ENCODE measurements around the gene ENPP6. TPM values are rescaled to one million over a fixed set of nuclear protein-coding genes. Genes with fewer than 3 reads are reported as not detected.

Gene ENPP6
- polyA plus RNA-seq, 3 donors: 4.0 to 9.4 (median 7.9) TPM

DNA sequence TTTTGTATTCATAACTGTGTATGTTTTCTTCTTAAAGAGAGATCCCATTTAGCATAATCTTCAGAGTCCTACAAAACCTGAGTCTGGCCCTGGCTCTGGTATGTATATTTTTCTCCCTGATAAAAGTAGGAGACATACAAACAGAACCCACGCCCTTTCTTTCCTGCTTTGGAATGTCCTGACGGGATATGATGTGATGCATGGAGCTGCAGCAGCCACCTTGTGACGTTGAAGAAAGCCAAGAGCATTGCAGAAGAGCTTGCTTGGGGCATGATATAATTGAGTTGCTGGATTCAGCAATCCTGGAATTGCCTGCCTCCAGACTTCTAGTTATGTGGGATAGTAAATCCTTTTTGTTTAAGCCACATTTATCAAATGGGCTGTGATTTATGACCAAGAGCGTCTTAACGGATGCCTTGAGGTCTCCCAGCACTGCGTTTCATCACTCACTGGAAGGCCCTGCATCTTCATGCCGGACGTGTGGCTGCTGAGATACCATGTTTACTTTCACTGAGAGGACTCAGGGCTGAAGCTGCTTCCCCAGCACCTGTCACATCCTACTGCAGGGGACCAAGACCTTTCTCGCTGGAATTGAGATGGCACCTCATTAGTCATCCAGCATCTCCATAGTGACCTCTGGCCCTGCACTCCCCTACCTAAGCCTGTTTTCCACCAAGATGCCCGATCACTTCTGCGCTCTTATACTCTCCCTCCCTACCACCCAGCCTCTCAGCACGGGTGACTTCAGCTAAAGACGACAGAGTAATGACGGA, 107.0 kb downstream of the ENPP6 start:
- no peak for DNase-seq

DNA sequence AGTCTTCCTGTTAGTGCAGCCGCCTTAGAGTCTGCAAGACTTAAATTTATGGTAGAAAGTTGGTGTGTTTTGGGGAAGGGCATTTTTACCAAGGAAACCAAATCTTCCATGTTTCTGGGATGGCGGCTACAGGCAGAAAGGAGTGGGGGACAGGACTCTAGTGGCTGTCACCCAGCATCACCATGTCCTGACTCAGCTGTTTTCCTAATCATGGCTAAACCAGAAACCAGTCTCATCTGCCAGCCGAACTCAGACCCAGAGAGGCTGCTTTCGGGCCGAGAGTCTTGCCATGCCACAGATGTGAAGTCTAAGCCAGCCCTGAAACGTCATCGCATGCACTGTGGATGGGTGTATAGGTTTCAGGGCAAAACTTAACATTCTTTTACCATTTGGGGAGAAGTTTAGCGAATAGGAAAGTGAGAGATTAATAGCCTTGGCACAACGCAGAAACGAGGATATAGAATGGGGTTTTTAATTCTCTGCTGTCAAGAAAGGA, 109.6 kb downstream of the ENPP6 start:
- no peak for DNase-seq

DNA sequence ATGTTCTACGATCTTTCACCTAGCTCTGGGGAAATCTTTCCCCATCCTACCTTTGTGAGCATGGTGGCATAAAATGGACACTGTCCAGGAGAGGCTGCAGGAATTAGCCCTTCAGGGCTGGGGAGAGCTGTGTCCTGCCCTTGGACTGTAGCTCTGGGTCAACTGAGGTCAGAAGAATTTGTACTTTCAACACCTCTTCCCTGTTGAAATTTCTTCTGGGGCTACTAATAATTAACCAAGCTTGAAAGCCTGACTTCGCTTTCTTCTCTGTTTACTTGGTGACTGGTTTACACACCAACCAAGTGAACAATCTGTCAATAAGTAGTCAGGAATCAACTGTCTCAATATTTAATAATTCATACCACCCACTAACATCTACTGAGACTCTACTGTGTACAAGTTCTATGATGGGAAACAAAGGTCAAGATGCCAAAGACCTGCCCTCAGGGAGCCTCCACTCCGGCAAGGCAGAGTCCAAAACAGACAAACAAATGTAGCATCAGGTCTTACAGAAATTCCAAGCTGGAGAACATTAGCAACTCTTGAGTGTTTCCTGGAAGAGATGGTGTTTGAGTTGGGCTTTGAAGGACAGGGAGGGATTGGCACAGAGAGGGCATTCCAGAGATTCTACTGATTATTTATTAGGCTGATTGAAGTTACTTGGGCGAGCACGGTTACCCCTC, 113.1 kb downstream of the ENPP6 start:
- no peak for DNase-seq

DNA sequence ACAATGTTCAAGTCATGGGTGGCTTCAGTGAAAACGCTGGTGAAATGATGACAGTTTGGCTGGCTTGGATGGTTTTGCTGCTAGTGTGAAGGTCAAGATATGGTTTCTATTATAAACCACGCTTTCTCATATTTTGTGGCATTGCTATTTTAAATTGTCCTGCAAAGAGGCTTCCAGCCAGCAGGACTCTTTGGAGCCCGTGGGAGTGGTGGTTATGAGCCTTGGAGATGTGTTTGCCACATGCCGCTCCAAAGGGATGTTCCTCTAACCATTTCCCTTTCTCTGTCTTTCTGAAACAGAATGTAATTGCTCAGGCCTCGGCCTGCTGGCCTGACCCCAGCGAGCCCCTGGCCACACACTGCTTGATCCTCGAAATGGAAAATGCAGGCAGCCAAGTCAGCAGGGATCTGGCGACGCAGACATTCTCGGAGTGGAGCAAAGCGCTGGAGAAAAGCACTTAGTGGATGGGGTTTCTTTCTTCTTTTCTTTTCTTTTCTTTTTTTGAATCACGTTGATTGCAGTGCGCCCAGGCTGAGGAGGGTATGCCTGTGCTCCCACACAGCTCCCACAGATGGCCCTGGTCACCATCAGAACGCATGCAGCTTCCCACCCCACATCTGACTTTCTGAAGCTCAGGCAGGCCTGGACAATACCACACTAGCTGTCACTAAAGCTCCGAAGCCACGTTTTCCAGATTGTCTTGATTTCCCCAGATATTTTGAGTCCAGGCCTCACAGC, 114.0 kb downstream of the ENPP6 start:
- no peak for DNase-seq

DNA sequence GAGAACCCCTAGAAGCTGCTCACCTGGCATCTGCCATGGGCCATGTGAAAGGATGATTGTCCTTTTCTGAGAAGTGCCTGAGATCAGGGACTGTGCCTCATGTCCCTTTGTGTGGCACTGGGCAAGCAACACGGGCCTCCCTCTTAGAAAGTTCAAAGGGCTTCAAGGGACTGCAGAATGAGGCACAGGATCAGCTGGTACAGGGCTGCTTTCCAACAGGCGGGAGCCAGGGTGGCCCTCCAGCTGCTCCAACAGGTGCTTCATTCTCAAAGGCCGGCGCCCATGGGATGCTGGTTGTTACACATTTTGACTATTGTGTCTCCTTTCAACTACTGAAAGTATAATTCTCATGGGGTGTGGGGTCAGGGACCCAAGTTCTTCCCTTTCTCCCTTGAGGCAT, 114.7 kb downstream of the ENPP6 start:
- no peak for DNase-seq

DNA sequence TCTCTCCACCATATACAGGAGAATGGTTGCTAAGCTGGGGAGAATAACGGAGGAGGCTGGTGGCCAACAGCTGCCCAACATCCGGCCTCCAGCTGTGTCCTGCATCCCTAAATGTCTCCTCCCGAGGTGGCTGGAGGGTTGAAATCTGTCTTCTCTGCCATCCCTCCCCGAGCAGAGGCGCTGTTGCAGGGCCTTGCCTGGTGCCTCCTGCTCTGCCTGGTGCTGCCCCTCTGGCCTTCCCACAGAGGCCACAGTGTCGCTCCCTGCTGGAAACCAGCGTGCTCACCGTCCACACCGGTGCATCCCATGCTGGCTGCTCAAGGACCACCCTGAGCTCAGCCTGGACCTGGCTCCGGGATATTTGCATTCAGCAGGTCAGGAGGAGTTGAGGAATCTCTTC, 115.2 kb downstream of the ENPP6 start:
- no peak for DNase-seq

DNA sequence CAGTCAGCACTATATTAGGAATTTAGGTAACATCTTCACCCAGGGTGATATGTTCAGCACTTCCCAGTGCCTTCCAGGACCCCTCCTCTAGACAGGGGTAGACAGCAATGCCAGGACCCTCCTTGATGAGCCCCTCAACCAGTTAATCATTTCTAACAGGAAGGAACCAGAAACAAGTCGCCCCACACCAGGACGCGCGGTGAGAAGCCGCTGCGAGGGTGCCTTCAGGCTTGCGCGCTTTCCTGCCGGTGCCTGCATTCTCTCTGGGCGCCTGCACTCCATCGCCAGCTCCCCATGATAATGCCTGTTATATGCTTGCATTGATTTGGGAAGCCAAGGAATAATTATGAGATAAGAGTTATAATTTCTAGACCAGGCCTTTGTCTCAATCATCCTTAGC, 116.0 kb downstream of the ENPP6 start:
- DNase-seq: no peak

DNA sequence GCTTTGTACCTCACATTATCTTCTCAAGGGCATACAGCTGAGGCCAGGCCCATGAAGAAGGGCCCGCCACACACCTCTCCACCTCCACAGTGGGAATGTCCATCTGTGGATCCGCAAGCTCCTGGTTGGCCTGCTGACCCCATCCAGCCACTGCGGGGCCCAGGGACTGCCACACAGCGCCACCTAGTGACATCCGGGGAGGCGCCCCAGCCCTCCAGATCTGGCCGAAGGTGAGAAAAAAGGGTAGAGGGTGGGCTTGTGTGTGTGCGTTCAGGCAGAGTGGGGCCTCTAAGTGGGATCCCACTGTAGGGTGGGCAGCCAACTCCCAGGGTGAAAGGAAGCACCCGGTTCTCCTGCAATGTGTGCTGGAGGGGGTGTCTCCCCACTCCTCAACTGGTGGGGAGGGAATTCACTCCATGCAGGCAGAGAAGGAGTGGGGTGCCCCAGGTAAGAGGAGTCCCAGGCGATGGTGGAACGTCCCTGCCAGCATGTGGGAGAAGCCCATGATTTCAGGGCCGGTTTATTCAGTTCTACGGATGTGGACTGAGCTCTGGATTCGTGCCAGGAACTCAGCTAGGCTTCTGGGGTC, 117.3 kb downstream of the ENPP6 start:
- no peak for DNase-seq

DNA sequence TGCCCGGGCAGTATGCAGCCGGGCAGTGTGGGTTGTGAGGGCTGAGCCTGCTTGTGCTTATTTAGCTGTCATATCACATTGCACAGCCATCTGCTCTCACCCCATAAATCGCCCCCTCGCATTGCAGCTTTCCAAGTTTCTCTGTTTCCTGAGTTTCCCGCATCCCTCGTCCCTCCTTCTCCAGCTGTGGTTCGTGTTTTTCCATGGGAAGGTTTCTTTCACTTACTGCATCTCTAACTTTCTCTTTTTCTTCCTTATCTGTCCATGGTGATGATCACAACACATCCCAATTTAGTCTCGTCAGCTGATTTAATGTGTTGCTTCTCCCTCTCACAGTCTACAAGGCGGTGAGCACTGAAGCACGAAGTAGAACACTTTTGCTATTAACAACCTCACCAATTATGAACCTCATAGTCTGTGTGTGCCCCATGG, 118.1 kb downstream of the ENPP6 start:
- DNase-seq: peak; percentile 62

DNA sequence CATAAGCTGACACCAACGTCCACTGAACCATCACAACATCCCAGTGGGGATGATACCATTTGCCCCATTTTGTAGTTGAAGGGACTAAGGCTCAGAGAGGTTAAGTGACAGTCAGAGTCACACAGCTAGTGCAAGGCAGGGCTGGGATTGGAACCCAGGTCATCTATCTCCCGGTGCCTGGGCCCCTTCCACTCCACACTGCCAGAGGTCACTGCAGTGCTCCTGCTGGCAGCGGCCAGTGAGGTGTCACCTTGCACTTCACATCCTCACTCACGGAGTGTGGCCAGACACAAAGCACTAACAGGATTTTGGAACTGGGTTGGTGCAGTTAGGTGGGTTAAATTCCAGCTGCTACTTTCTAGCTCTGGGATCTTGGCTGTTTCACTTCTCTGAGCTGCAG, 118.7 kb downstream of the ENPP6 start:
- DNase-seq: no peak

DNA sequence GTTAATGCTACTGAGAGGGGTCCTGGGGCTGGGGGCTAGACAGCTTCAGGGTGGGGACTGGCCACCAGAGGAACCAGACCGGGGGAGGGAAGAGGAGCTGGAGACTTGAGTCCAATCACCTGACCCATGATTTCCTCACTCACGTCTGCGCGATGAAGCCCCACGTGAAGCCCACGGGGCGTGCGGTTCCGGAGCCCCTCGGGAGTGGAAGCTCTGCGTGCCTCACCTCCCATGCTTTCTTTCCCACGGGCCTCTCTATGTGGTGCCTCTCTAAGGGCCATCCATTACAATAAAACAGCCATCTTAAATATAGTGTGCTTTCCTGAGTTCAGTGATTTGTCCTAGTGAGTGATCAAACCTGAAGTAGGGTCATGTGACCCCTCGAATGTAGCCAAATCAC, 119.9 kb downstream of the ENPP6 start:
- no peak for DNase-seq

DNA sequence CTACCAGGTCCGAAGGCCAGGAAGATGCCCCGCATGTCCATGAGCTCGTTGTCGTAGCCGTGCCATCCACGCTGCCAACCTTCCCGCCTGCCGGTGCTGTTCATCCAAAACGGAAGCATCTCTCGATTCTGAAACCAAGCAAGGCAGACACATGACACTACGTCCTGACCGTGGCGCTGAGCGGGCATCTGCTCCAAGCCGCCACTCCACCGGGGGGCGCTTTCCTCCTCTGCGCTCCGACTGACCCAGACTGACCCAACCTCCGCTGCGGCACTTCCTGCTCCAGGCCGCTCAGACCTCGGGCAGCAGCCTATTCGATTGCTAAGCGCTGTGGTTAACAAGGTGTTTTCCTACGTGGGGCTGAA, 120.5 kb downstream of the ENPP6 start:
- DNase-seq: no peak

DNA sequence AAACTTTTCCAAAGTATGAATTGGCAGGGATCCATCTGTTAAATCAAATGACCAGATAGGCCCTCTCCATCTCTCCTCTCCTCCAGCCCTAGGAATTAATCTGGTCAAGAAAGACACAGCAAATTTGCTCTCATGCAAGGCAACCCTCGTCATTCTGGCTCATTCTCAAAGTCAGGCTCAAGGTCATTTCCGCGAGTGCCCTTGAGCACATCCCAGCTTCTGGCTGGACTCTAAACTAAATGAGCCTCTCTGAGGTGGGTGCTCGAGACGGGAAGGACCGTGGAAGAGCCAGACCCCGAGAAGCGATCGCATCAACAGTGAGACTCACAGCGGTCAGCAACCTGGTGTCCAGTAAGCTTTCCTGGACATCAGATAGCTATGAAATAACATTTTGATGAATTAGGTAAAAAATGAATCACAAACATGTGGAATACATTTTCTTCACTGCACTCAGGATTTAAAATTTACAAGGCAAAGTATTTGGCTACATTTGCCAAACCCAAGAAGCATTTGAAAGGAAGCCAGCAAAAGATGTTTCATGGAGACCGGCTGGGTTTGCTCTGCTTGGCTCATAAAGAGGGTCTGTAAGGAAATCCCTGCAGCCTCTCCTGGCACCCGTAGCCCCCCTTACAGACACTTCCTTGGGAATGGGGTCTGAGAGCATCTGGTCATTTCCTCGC, 121.0 kb downstream of the ENPP6 start:
- DNase-seq: no peak

DNA sequence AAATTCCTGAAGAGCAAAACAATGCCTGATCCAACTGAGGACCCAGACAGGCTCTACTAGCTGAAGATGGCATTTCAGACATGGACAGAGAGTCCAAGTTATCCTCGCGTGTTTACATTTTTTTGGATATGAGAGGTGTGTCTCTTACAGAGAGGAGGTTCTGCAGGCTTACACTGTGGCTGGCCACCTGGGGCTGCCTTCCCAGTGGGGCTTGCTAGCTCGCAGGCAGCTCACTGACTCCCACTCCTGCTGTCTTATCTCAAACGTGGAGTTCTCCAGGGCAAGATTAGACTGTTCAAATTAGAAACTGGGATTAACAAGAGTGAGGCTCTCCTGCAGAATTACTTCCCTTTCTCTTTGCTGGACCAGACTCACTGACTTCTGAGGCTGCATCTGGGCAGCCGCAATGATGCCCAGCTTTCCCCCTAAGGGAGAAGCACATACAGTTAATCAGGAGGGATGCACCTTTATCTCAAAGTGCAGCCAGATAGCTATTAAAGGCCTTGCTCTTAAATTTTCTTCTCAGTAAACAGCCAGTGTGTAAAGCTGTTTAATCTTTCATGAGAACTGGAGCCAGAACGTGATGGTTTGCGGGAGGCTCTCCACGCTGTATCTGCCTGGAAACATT, 123.0 kb downstream of the ENPP6 start:
- DNase-seq: no peak

DNA sequence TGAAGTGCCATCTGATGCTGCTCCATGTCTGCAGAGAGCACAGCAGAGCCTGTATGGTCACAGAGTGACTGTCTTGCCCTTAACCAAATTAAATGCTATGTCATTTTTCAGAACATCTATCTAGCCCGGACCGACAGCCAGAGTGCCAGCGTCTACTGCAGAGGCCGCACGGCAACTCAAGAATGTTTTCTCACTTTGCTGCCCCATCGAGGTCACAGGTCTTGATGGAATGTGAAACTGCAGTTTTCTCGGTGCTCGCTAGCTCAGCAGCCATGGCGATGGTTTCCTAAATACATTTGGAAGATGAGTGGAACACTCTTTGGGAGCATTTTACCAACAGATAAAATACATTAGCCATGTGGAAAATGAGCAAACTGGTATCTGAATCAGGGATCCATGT, 125.7 kb downstream of the ENPP6 start:
- DNase-seq: no peak

DNA sequence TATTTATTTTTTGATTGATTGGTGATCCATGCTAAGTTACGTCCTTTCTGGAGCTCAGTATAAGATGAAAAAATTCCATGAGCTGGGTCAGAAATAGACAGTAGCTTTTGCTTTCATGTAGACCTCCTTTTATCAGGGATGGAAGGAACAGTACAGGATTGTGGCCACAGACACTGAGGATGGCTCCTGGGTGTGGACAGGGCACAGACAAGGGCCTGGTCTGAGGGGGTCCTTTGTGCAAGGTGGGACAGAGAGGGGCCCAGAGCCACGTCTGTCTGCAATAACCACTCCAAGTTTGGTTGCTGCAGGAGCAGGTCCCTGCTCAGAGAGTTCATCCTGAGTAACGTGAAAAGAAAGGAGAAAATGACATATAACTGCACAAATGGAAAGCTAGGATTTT, 127.1 kb downstream of the ENPP6 start:
- DNase-seq: no peak

DNA sequence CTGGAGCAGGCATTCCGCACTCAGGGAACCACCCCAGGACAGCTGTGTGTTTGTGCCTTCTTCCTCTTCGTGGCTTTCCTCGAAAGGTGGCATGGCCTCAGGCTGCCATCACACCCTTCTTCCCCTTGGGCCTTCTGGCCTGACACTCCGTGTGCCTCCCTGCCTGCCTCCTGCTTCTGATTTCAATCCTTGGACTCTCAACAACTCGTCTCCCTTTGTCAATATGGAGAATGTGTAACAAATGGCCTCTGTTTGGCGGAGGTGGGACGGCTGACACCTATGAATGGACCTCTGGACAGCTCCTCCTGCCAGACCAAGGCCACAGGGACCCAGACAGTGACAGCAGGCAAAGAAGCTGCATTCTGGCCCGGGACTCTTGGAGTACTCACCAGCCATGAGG, 137.0 kb downstream of the ENPP6 start:
- no peak for DNase-seq

DNA sequence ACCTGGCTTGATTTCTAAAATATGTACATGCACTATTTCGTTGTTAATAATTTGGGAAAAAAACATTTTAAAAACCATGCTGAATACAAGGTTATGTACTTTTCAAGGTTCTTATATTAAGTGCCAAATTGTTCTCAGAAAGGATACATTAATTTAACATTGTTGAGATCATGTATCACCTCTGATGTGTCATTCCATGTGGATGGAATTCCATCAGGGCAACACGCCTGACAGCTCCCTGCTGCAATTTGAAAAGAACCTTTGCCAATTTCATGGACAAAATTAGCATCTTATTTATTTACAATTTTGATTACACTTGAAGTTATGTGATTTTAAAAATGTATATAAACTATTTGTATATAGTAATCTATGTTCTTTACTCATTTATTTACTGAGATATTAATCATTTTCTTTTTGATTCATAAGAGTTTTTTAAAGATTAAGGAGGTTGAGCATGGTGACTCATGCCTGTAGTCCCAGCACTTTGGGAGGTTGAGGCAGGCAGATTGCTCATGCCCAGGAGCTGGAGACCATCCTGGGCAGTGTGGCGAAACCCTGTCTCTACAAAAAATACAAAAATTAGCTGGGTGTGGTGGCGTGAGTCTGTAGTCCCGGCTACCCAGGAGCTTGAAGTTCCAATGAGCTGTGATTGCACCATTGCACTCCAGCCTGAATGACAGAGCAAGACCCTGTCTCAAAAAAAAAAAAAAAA, 142.8 kb downstream of the ENPP6 start:
- DNase-seq: no peak

DNA sequence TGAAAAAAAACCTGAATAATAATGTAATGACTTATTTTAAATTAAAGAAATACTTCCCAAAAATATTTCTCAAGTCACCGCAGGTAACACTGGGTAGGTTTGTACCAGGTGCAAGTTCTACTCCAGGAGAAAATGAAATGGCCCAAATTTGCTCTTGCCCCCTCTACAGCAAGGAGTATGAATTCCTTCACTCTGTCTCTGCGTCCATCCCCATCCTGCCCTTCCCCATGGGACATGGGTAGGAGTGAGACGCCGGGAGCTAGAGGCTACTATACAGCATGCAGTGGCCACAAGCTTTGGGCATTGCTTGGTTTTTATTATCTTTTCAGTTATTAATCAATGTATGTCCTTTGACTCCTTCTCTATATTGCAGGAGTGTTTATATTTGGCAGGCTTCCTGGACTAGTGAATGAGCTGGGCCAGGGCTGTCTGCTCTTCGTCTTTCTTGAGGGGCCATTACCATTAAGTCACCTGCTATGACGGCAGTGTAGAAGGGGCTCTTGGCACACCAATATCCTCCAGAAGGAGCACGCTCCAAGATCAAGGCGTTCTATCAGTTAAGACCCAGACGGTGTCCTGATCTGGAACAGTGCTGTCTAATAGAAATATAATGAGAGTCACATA, 149.6 kb downstream of the ENPP6 start:
- DNase-seq: no peak

Data from renal pelvis (tissue), 4 donors.